Peyer's patch (tissue), 4 donors: ENCODE measurements around the gene GOLGA5. TPM values are rescaled to one million over a fixed set of nuclear protein-coding genes. Genes with fewer than 3 reads are reported as not detected.

ENCODE experiments used
- DNase-seq, 3 donors: peaks; one replicate each; pipeline ENCODE4 v3.0.0-alpha.2; 2017 to 2019
- H3K27ac ChIP-seq, 4 donors: fragments of 200-600 bp; sonication (generic); one replicate each; pipeline ENCODE4 v1.5.1; 2016 to 2019
- H3K27me3 ChIP-seq, 2 donors: fragments of 200-600 bp; sonication (generic); one replicate each; pipeline ENCODE4 v1.5.1; 2019
- H3K36me3 ChIP-seq, 3 donors: fragments of 200-600 bp; sonication (generic); one replicate each; pipeline ENCODE4 v1.5.1; 2016 to 2019
- H3K4me1 ChIP-seq, 4 donors: fragments of 200-600 bp; sonication (generic); one replicate each; pipeline ENCODE4 v1.5.1; 2016 to 2019
- H3K4me3 ChIP-seq, 4 donors: fragments of 200-600 bp; sonication (generic); 1 replicate in 3 of 4; 2 replicates in 1 of 4; pipeline ENCODE4 v1.5.1; 2016 to 2019; ENCODE audit warnings: mild to moderate bottlenecking in 1 of 4
- H3K9me3 ChIP-seq, 4 donors: fragments of 200-600 bp; sonication (generic); one replicate each; pipeline ENCODE4 v1.5.1; 2016 to 2019; ENCODE audit warnings: mild to moderate bottlenecking in 1 of 4
- POLR2A ChIP-seq, 2 donors: fragments of 450-650 bp; IDR thresholded peaks; one replicate each; pipeline ENCODE4 v1.5.1; 2017; ENCODE audit warnings: antibody characterized with exemption in 2 of 2, mild to moderate bottlenecking in 2 of 2, moderate library complexity in 2 of 2
- total RNA-seq, 4 donors: library from RNA; depleted of rRNA; stranded (reverse); fragments of >200 nt; gene quantifications; one replicate each; pipeline ENCODE4 v1.1.0, GENCODE V29; 2016
- TF ChIP-seq, protein P1 (sequence below), 6 experiments: fragments of 450-650 bp in 4 of 6; fragments of 200-600 bp in 2 of 6; sonication (generic) in 1 of 6; IDR thresholded peaks; one replicate each; pipeline ENCODE4 v1.5.1; 2017 to 2019; ENCODE audit warnings: antibody characterized with exemption in 6 of 6, mild to moderate bottlenecking in 3 of 6, moderate library complexity in 1 of 6

Gene GOLGA5
- total RNA-seq, 4 donors from 2014 or later, result 29.9 to 49.5 (median 34.6) TPM

DNA sequence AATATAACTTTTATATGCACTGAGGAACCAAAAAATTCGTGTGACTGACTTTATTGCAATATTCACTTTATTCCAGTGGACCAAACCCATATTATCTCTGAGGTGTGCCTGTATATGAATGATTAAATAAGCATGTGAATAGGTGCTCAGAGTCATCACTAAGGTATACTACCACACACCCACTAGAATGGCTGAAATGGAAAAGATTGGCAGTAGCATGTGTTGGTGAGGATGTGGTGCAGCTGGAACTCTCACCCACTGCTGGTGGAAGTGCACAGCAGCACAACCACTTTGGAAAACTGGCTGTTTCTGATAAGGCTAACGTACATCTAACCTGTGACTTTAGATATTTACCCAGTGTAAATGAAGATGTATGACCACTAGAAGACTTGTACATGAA lies 36.8 kb downstream of the GOLGA5 start:
- DNase-seq, result no peak
- TF ChIP-seq POLR2A (IDR thresholded peaks at IDR 0.05), result no peak
- TF ChIP-seq, protein P1, sequence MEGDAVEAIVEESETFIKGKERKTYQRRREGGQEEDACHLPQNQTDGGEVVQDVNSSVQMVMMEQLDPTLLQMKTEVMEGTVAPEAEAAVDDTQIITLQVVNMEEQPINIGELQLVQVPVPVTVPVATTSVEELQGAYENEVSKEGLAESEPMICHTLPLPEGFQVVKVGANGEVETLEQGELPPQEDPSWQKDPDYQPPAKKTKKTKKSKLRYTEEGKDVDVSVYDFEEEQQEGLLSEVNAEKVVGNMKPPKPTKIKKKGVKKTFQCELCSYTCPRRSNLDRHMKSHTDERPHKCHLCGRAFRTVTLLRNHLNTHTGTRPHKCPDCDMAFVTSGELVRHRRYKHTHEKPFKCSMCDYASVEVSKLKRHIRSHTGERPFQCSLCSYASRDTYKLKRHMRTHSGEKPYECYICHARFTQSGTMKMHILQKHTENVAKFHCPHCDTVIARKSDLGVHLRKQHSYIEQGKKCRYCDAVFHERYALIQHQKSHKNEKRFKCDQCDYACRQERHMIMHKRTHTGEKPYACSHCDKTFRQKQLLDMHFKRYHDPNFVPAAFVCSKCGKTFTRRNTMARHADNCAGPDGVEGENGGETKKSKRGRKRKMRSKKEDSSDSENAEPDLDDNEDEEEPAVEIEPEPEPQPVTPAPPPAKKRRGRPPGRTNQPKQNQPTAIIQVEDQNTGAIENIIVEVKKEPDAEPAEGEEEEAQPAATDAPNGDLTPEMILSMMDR (IDR thresholded peaks at IDR 0.05), result no peak
- Histone ChIP-seq H3K27ac (no peak overlapping the region), H3K36me3 (peaks cover 0 to 91% (median 0%) of the 10 kb centered on the region in 3 donors), H3K27me3 (no peaks in the 10 kb centered on the region), H3K4me3 (no peak overlapping the region), H3K9me3 (no peaks in the 10 kb centered on the region), H3K4me1 (no peaks in the 10 kb centered on the region)

DNA sequence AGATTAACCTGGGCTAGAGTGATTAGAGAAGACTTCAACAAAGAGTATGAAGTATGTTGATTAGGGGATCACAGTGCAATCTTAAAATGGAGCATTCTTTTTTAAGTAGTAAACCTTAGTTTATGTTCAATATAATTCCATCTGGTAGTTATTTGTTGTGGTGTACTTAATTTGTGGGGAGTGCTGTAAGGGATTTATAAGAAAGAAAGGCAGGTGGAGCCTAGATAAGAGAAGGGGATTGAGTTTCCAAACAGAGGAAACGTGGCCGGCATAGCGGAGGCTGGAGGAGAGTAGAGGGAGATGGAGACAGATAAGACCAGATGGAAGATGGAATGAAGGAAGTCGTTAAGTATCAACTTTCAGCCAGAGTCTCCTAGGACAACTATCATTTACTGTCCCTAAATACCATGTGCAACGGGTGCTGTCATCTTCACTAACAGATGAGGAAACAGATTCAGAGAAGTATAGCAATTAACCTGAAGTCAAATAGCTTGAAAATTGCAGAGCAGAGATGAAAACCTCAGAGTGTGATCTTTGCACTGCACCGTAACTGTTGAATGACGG lies 38.1 kb downstream of the GOLGA5 start:
- Histone ChIP-seq H3K4me3 (no peak overlapping the region), H3K4me1 (no peaks in the 10 kb centered on the region), H3K27me3 (no peaks in the 10 kb centered on the region), H3K36me3 (peaks cover 0 to 91% (median 0%) of the 10 kb centered on the region in 3 donors), H3K27ac (no peak overlapping the region), H3K9me3 (no peaks in the 10 kb centered on the region)
- DNase-seq, result no peak
- TF ChIP-seq POLR2A (IDR thresholded peaks at IDR 0.05), result no peak
- TF ChIP-seq, protein P1 (IDR thresholded peaks at IDR 0.05), result no peak

DNA sequence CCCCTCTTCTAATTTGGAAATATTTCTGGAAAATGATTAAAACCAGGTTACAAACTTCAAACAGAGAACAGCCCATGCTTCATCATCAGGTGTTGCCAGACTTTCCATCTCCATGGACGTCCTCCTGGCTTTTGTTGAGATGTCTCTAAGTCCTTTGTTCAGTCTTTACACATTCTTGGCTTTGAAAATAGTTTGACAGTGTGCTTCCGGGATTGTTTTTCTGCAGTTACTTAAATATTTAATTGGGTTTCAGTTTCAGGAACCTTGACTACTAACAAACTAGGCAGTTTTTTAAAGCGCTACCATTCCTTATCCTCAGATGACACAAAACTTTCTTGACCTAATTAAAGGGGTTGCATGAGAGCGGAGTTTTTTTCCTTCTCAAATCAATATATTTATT lies 47.8 kb downstream of the GOLGA5 start:
- no peak overlapping the region for H3K27ac ChIP-seq
- H3K36me3 ChIP-seq, result peaks cover 0 to 46% (median 0%) of the 10 kb centered on the region in 3 donors
- no peaks in the 10 kb centered on the region for H3K9me3 ChIP-seq
- DNase-seq, result no peak
- H3K4me1 ChIP-seq, result no peaks in the 10 kb centered on the region
- H3K27me3 ChIP-seq, result no peaks in the 10 kb centered on the region
- H3K4me3 ChIP-seq, result no peak overlapping the region
- TF ChIP-seq, protein P1 (IDR thresholded peaks at IDR 0.05), result no peak
- TF ChIP-seq POLR2A (IDR thresholded peaks at IDR 0.05), result no peak

DNA sequence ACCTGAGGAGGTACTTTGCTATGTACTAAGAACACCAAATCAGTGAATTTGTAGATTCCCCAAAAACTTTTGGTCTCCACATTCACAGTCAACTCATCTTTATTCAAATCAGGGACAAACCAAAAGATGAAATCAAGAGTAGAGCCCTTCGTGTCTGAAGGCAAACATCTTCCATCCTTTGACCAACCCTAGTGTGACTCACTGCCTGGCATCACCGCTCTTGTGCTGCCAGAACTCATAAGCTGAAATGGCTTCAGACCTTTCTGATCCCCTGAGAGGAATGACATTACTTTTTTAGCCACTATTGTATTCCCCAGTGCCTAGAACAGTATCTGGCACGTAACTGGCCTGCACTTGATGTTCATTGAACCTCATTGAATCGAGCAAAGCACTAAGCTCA lies 50.1 kb downstream of the GOLGA5 start:
- Histone ChIP-seq H3K4me3 (no peak overlapping the region), H3K9me3 (no peaks in the 10 kb centered on the region), H3K4me1 (no peaks in the 10 kb centered on the region), H3K27me3 (no peaks in the 10 kb centered on the region), H3K36me3 (peaks cover 0 to 23% (median 0%) of the 10 kb centered on the region in 3 donors), H3K27ac (no peak overlapping the region)
- TF ChIP-seq POLR2A (IDR thresholded peaks at IDR 0.05), result no peak
- TF ChIP-seq, protein P1 (IDR thresholded peaks at IDR 0.05), result no peak
- DNase-seq, result no peak

DNA sequence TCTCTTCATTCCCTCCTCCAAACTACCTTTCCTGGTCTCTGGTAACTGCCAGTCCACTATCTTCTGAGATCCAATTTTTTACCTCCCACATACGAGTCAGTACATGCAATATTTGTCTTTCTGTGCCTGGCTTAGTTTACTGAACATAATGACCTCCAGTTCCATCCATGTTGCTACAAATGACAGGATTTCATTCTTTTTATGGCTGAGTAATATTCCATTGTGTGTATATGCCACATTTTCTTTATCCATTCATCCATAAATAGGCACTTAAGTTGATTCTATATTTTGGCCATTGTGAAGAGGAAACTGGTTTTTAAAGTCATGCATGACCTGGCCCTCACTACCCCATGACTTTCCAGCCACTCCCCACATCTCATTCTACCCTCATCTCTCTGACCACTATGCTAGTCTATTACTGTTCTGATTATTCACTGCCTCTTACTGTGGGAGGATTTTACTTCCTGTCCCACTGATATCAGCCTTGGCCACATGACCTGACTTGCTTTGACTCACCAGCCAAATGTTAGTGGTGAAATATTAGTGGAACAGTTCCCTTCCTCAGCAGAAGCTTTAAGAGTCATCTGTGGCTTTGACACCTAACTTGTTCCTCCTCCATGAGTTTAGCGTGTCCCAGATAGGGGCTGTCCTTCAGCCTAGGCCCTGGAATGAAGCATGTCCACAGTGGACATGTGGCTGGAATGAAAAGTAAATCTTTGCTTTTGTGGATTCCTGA lies 52.2 kb downstream of the GOLGA5 start:
- Histone ChIP-seq H3K4me1 (no peaks in the 10 kb centered on the region), H3K36me3 (peaks cover 0 to 2% (median 0%) of the 10 kb centered on the region in 3 donors), H3K4me3 (no peak overlapping the region), H3K9me3 (no peaks in the 10 kb centered on the region), H3K27me3 (no peaks in the 10 kb centered on the region), H3K27ac (no peak overlapping the region)
- TF ChIP-seq, protein P1 (IDR thresholded peaks at IDR 0.05), result no peak
- no peak for TF ChIP-seq POLR2A (IDR thresholded peaks at IDR 0.05)
- no peak for DNase-seq
